ENCODE results near the gene SRSF5. TPM values are rescaled to one million over a fixed set of nuclear protein-coding genes. Genes with fewer than 3 reads are reported as not detected.

SRSF5 gene
- total RNA-seq, 4 donors from 2014 or later: 342 to 1,053 (median 453) TPM

DNA sequence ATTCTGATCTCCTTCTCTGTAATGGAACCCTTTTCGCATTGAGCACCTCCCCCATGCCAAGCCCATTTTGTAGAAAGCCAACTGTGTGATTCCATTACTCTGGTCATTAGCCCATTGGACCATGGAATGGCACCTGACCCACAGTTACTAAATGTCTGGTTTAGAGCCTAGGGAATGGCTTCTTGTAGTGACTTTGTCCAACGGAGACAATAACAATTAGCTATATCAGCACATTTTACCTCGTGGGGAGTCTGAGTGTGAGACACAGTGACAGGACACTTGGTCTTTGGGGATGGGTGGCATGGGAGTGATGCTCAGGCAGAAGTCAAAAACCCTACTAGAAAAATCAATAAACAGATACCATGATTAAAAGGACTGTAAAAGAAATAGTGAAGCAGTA lies 19.7 kb downstream of the SRSF5 start:
- WGBS: 93% methylated on average over 3 of the region's 3 CpGs
- no peak overlapping the region for H3K27ac ChIP-seq
- TF ChIP-seq, protein P1, sequence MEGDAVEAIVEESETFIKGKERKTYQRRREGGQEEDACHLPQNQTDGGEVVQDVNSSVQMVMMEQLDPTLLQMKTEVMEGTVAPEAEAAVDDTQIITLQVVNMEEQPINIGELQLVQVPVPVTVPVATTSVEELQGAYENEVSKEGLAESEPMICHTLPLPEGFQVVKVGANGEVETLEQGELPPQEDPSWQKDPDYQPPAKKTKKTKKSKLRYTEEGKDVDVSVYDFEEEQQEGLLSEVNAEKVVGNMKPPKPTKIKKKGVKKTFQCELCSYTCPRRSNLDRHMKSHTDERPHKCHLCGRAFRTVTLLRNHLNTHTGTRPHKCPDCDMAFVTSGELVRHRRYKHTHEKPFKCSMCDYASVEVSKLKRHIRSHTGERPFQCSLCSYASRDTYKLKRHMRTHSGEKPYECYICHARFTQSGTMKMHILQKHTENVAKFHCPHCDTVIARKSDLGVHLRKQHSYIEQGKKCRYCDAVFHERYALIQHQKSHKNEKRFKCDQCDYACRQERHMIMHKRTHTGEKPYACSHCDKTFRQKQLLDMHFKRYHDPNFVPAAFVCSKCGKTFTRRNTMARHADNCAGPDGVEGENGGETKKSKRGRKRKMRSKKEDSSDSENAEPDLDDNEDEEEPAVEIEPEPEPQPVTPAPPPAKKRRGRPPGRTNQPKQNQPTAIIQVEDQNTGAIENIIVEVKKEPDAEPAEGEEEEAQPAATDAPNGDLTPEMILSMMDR (IDR thresholded peaks at IDR 0.05): no peak
- no peak for TF ChIP-seq POLR2A (IDR thresholded peaks at IDR 0.05)
- no peak for TF ChIP-seq POLR2AphosphoS5 (IDR thresholded peaks at IDR 0.05)
- TF ChIP-seq EP300 (IDR thresholded peaks at IDR 0.05): no peak
- H3K4me1 ChIP-seq: no peaks in the 10 kb centered on the region
- H3K36me3 ChIP-seq: no peaks in the 10 kb centered on the region
- DNase-seq (ENCODE audit: low spot score in 2 of 2): no peak
- no peak overlapping the region for H3K4me3 ChIP-seq
- no peaks in the 10 kb centered on the region for H3K27me3 ChIP-seq
- H3K9me3 ChIP-seq: no peaks in the 10 kb centered on the region

DNA sequence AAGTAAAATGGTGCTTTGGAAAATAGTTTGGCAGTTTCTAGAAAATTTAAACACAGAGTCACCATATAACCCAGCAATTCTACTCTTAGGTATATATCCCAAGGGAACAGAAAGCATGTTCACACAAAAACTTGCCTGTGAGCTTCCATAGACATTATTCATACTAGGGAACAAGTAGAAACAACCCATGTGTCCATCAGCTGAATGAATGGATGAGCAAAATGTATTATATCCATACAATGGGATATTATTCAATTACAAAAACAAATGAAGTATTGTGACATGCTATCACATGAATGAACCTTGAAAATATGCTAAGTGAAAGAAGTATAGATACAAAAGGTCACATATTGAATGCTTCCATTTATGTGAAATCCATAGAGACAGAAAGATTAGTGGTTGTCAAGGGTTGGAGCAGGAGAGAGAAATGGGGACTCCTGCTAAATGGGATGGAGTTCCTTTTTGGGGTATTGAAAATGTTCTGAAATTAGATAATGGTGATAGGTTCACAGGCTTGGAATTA lies 22.2 kb downstream of the SRSF5 start:
- Histone ChIP-seq H3K36me3 (no peaks in the 10 kb centered on the region), H3K9me3 (no peaks in the 10 kb centered on the region), H3K27me3 (no peaks in the 10 kb centered on the region), H3K27ac (no peak overlapping the region), H3K4me3 (no peak overlapping the region), H3K4me1 (no peaks in the 10 kb centered on the region)
- no peak for DNase-seq (ENCODE audit: low spot score in 2 of 2)
- TF ChIP-seq, protein P1 (IDR thresholded peaks at IDR 0.05): no peak
- TF ChIP-seq POLR2A (IDR thresholded peaks at IDR 0.05): no peak
- no peak for TF ChIP-seq POLR2AphosphoS5 (IDR thresholded peaks at IDR 0.05)
- TF ChIP-seq EP300 (IDR thresholded peaks at IDR 0.05): no peak

DNA sequence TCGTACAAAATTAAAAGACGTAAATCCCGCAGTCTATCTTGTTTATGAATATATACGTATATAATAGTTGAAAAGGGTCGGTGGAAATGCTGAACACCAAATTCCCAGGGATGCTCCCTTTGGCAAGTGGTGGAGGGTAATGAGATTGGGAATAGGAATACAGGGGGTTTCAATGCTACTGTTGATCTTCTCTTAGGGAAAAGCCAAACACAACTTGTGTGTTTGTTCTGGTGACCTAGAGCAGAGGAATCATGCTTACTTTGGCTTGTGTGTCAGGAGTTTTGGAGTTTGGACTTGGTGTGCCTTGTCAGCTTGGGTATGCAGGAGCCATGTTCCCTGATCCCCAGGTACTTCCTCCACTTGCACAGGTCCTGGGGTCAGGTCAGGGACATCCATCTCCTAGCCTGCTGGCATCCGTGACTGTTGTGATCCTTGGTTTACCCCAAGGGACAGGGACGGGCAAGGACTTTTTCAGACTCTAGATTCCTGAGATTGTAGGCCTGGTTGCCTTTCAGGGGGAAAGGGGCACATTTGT lies 26.0 kb downstream of the SRSF5 start:
- Histone ChIP-seq H3K4me1 (no peaks in the 10 kb centered on the region), H3K27ac (no peak overlapping the region), H3K4me3 (no peak overlapping the region), H3K27me3 (no peaks in the 10 kb centered on the region), H3K9me3 (no peaks in the 10 kb centered on the region), H3K36me3 (no peaks in the 10 kb centered on the region)
- TF ChIP-seq, protein P1 (IDR thresholded peaks at IDR 0.05): no peak
- TF ChIP-seq EP300 (IDR thresholded peaks at IDR 0.05) (no peak), POLR2A (IDR thresholded peaks at IDR 0.05) (no peak), POLR2AphosphoS5 (IDR thresholded peaks at IDR 0.05) (no peak)
- DNase-seq (ENCODE audit: low spot score in 2 of 2): no peak
- WGBS: 91% methylated on average over 7 of the region's 7 CpGs

DNA sequence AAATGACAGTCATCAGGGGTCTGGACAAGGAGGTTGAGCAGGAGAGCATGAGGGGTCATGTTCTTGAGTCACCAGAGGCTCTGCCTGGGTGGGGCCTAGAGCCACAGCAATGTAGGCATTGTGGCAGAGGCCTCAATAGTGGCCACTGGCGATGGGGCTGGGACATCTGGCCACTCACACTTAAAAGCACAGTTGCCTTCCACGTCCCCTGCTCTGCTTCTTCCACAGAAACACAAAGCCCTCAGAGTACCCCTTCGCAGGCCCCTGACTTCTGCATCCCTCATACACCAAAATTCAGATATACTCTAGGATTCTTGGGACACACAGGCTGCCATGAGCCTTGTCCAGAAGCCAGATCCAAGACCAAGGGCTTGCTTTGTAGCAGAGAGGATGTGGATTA lies 27.8 kb downstream of the SRSF5 start:
- no peak for TF ChIP-seq POLR2AphosphoS5 (IDR thresholded peaks at IDR 0.05)
- no peak for TF ChIP-seq EP300 (IDR thresholded peaks at IDR 0.05)
- TF ChIP-seq POLR2A (IDR thresholded peaks at IDR 0.05): no peak
- TF ChIP-seq, protein P1 (IDR thresholded peaks at IDR 0.05): no peak
- no peaks in the 10 kb centered on the region for H3K9me3 ChIP-seq
- H3K4me3 ChIP-seq: no peak overlapping the region
- no peaks in the 10 kb centered on the region for H3K27me3 ChIP-seq
- DNase-seq (ENCODE audit: low spot score in 2 of 2): no peak
- no peak overlapping the region for H3K27ac ChIP-seq
- H3K36me3 ChIP-seq: no peaks in the 10 kb centered on the region
- WGBS: 82% methylated on average over 3 of the region's 3 CpGs
- no peaks in the 10 kb centered on the region for H3K4me1 ChIP-seq

DNA sequence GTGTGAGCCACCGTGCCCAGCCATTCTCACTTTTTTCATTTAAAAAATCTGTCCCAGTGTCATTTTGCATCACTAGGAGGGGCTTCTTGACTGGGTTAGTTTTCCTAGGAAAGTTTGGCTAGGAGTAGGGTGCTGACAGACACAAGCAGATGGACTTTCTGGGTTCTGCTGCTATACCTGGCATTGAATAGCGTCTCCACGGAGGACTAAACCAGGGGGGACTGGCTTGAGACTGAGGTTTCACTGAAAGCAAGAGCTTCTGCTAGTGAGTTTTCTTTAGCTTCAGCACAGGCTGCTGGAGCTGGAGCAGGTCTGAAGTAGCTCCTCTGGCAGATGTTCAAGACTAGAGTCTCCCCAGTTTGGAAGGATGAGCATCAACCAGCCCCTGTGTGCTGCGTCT lies 28.7 kb downstream of the SRSF5 start:
- DNase-seq (ENCODE audit: low spot score in 2 of 2): no peak
- WGBS: 0% methylated on average over 1 of the region's 4 CpGs
- no peaks in the 10 kb centered on the region for H3K9me3 ChIP-seq
- H3K27me3 ChIP-seq: no peaks in the 10 kb centered on the region
- no peaks in the 10 kb centered on the region for H3K4me1 ChIP-seq
- no peak overlapping the region for H3K4me3 ChIP-seq
- no peaks in the 10 kb centered on the region for H3K36me3 ChIP-seq
- H3K27ac ChIP-seq: no peak overlapping the region
- TF ChIP-seq POLR2A (IDR thresholded peaks at IDR 0.05): no peak
- TF ChIP-seq EP300 (IDR thresholded peaks at IDR 0.05): no peak
- TF ChIP-seq POLR2AphosphoS5 (IDR thresholded peaks at IDR 0.05): no peak
